ENCODE results near the gene TMPRSS2. TPM values are rescaled to one million over a fixed set of nuclear protein-coding genes. Genes with fewer than 3 reads are reported as not detected.

Gene TMPRSS2
- total RNA-seq, 1 donor from 2014 or later = 0.12 TPM

DNA sequence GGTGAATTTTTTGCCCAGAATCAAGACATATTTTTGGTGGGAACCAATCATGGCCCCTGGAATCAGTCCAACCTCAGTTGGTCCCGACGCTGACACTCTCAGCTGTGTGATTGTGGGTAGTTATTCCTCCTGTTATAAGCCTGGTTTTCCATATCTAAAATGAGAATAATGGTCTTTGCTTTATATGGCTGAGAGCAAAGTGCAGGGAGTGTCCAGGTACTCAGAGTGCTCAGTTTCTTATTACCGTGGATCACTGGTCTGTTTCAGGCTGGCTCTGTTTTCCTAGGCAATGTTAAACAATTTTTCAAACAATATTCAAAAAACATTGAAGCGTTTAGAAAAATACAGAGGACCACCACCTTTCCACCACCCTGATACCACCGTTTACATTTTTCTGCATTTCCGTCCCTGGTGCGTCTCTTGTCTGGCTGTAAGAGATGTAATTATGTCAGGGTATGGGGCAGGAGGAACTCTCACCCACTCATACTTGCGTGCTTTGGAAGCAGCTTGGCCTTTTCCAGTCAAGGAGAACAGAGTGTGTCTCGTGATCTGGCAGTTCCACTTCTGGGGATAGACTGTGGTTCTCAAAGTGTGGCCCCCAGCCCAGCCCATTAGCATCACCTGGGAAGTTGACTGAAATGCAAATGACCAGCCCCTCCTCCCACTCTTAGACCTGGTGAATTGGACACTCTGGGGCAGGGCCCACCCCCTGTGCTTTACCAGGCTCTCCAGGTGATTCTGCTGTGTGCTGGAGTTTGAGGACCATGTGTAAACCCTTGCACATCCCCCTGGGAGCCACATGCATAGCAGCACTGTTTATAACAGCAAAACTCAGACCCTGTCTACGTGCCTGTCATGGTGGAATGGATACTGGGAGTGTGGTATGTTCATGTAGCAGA lies 75.1 kb downstream of the TMPRSS2 start:
- peaks cover 9% of the 10 kb centered on the region for H3K36me3 Mint-ChIP-seq (ENCODE audit: low read depth)

DNA sequence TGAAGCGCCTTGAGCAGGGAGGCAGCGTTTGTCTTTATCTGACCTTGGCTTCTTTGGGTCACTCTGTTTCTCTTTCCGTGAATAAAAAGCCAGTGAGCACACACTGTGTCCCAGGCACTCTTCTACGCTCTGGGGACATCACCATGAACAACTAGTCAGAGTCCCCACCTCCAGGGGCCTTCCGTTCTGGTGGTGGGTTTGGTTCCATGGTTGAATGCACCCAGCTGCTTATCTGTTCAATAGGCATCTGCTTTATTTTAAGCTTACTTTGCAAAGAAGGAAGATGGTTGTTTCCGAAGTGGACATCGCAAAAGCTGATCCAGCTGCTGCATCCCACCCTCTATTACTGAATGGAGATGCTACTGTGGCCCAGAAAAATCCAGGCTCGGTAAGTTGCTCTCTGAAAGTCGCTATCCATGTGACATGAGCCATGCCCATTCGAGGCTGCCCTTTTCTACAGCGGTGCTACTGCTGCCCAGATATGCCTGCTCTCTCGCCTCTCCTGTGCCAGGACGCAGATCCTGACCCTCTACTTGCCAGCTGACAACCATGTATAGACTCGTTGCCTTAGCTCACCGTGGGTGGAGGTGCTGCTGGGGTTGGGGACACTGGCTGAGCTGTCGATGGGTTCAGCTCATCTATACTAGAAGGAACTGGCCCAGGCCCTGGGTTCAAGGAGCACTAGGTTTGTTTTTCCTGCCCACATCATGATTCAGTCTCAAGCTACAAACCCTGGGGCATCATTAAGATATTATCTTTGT lies 76.0 kb downstream of the TMPRSS2 start:
- peaks cover 12% of the 10 kb centered on the region for H3K9me3 Mint-ChIP-seq (ENCODE audit: low read depth)
- H3K36me3 Mint-ChIP-seq (ENCODE audit: low read depth) = peaks cover 9% of the 10 kb centered on the region
- TF ChIP-seq, protein P1, sequence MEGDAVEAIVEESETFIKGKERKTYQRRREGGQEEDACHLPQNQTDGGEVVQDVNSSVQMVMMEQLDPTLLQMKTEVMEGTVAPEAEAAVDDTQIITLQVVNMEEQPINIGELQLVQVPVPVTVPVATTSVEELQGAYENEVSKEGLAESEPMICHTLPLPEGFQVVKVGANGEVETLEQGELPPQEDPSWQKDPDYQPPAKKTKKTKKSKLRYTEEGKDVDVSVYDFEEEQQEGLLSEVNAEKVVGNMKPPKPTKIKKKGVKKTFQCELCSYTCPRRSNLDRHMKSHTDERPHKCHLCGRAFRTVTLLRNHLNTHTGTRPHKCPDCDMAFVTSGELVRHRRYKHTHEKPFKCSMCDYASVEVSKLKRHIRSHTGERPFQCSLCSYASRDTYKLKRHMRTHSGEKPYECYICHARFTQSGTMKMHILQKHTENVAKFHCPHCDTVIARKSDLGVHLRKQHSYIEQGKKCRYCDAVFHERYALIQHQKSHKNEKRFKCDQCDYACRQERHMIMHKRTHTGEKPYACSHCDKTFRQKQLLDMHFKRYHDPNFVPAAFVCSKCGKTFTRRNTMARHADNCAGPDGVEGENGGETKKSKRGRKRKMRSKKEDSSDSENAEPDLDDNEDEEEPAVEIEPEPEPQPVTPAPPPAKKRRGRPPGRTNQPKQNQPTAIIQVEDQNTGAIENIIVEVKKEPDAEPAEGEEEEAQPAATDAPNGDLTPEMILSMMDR (IDR thresholded peaks at IDR 0.05) = no peak
- H3K27ac Mint-ChIP-seq (ENCODE audit: unreplicated experiment) = no peak overlapping the region
- H3K4me1 Mint-ChIP-seq (ENCODE audit: low read depth) = no peaks in the 10 kb centered on the region
- peaks cover 2% of the 10 kb centered on the region for H3K27me3 Mint-ChIP-seq (ENCODE audit: low read depth)
- H3K4me3 Mint-ChIP-seq (ENCODE audit: unreplicated experiment) = no peak overlapping the region
- DNase-seq (ENCODE audit: low spot score) = no peak

More for the DNA sequence above, 75.1 kb downstream of the TMPRSS2 start:
- TF ChIP-seq, protein P1 (IDR thresholded peaks at IDR 0.05) = no peak
- Mint-ChIP-seq H3K27me3 (ENCODE audit: low read depth) (peaks cover 2% of the 10 kb centered on the region), H3K9me3 (ENCODE audit: low read depth) (peaks cover 12% of the 10 kb centered on the region), H3K4me3 (ENCODE audit: unreplicated experiment) (no peak overlapping the region), H3K4me1 (ENCODE audit: low read depth) (no peaks in the 10 kb centered on the region), H3K27ac (ENCODE audit: unreplicated experiment) (no peak overlapping the region)
- no peak for DNase-seq (ENCODE audit: low spot score)

- Mint-ChIP-seq H3K36me3 (ENCODE audit: low read depth) (peaks cover 5% of the 10 kb centered on the region), H3K4me1 (ENCODE audit: low read depth) (no peaks in the 10 kb centered on the region), H3K27me3 (ENCODE audit: low read depth) (peaks cover 2% of the 10 kb centered on the region), H3K27ac (ENCODE audit: unreplicated experiment) (no peak overlapping the region), H3K4me3 (ENCODE audit: unreplicated experiment) (no peak overlapping the region), H3K9me3 (ENCODE audit: low read depth) (peaks cover 8% of the 10 kb centered on the region)
- no peak for DNase-seq (ENCODE audit: low spot score)
- TF ChIP-seq, protein P1 (IDR thresholded peaks at IDR 0.05) = no peak
Measured at GRCh38 chr21:41429925-41430491, 78.0 kb downstream of the TMPRSS2 start.

- TF ChIP-seq, protein P1 (IDR thresholded peaks at IDR 0.05) = no peak
- Mint-ChIP-seq H3K27ac (ENCODE audit: unreplicated experiment) (no peak overlapping the region), H3K36me3 (ENCODE audit: low read depth) (peaks cover under 1% of the 10 kb centered on the region), H3K4me1 (ENCODE audit: low read depth) (no peaks in the 10 kb centered on the region), H3K27me3 (ENCODE audit: low read depth) (peaks cover 2% of the 10 kb centered on the region), H3K4me3 (ENCODE audit: unreplicated experiment) (no peak overlapping the region), H3K9me3 (ENCODE audit: low read depth) (peaks cover under 1% of the 10 kb centered on the region)
- no peak for DNase-seq (ENCODE audit: low spot score)
Measured at GRCh38 chr21:41429305-41429704, 78.7 kb downstream of the TMPRSS2 start.

GRCh38 chr21:41428847-41429246 lies 79.1 kb downstream of the TMPRSS2 start:
- Mint-ChIP-seq H3K36me3 (ENCODE audit: low read depth) (no peaks in the 10 kb centered on the region), H3K4me3 (ENCODE audit: unreplicated experiment) (no peak overlapping the region), H3K27ac (ENCODE audit: unreplicated experiment) (no peak overlapping the region), H3K9me3 (ENCODE audit: low read depth) (no peaks in the 10 kb centered on the region), H3K4me1 (ENCODE audit: low read depth) (no peaks in the 10 kb centered on the region), H3K27me3 (ENCODE audit: low read depth) (peaks cover 2% of the 10 kb centered on the region)
- TF ChIP-seq, protein P1 (IDR thresholded peaks at IDR 0.05) = no peak
- no peak for DNase-seq (ENCODE audit: low spot score)
